NCI-H146 treated with DMSO at 0.1 percent for 48 hours (cell line): ENCODE data around the gene RGS8.

ENCODE experiments used
- DNase-seq: peaks from one replicate; lab custom pipeline; 2025; ENCODE audit not compliant: unreplicated experiment; lab: John Stamatoyannopoulos, UW

Gene RGS8

DNA sequence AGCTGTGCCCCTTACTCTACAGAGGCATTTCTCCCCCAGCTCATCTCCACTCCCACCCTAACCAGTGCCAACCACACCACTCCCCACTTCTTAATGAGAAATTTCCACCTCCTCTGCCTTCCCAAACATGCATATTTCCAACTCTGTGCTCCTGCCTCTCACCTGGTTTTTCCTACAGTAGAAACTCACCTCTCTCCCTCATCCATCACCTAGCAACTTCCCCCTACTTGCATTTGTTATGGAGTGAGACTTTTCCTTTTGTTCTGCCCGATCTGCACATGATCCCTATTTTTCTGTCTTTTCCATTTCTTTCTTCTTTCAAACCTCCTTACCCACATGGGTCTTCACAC lies 11.9 kb downstream of the RGS8 start:
- DNase-seq, result no peak

DNA sequence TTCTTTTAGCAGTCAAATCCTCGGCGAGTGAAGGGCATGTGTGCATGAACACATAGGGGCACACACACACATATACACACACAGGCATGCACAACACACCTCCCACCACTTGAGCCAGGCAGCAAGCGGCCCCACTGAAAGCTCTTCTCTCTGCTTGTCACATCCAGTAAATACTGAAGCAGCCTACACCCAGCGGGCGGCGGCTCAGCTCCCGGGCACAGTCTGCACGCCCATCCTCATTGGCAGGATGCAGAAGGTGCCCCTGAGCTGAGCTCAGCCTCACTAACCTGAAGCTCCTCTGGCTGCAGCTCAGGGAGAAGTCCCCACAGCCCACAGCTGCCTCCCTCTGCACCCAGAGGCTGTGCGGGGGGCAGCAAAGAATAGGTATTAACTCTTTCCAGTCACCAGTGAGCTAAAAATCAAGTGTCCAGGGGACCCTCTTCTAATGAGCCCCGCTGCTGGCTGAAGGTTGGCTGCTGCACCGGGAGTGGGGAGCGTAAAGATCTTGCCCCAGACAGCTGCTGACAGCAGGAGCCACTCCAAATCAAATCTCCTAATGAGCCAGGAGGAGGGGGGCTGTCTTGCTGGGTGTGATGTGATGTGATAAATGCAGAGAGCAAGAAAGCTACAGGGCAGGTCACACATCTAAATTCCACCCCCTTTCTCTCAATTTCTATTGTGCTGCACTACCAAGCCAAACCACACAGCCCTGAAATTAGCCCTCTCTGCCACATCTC lies 12.5 kb downstream of the RGS8 start:
- peak; percentile 15 for DNase-seq

DNA sequence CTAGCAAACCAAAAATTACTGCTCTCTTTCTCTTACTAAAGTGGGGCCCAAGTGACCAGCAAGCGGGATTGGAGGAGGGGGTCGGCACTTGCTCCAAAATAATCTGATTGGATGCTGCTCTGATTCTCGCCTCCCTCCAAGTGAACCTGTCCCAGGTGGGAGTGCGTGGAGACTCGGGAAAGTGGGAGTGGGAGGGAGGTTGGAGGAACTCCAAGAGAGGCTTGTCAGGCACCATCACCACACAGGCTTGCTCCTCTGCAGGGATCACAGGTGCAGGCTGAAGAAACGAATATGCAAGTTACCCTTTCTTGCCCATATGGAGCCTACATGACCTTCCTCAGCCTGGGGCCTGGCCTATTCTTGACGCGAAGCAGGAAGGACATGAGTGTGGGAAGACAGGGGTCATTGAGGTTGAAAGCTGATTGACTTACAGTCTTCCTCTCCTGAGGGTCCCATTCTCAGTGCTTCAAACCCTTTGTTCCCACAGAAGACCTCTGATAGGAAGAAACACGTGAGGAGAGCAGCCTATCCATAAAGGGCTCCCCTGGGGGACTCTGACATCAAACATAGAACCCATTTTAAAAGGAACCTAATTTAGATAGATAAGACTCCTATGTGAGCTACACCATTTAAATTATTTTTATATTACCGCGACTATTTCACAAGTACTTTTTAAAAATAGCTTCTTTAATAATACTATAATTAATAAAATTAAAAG lies 14.2 kb downstream of the RGS8 start:
- no peak for DNase-seq

DNA sequence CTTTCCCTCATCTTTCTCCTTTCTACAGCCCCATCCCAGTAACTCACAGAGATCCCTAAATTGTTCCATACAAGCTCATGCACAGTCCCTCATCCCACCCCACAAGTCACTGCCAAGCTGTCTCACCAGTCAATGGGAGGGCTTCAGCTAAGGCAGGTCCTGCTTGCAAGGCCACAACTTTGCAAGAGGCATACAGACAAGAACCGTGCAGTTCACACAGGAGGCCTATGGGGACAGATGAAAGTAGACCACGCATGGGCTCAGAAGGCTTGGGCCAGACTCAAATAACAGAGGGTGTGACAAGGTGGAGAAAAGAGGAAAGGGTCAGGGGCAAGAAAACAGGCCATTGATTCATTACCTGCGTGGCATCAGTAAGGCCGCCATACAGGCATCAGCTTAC lies 15.1 kb downstream of the RGS8 start:
- no peak for DNase-seq

DNA sequence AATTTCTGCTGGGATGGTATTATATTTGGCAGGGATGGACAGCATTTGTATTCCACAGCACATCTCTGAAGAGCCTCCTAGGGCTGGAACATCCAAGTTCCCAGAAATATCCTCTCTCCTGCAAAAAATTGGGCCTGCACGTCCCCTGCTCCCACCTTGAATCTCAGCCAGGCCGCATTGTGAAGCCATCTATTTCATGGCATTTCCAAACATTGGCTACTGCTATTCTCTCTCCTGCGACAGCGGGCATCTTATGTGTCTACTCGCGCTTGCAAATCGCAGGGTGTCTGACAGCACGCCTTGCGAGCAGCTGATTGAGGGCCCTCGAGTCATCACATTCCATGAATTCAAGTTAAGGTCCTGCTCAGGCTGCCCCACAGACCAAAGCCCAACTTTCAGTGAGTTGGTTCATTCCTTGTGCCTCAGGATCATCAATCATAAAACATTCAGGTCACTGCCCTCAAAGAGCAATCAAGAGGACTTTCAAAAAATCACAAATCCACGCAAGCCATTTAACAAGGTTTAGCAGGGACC lies 15.8 kb downstream of the RGS8 start:
- DNase-seq, result no peak

DNA sequence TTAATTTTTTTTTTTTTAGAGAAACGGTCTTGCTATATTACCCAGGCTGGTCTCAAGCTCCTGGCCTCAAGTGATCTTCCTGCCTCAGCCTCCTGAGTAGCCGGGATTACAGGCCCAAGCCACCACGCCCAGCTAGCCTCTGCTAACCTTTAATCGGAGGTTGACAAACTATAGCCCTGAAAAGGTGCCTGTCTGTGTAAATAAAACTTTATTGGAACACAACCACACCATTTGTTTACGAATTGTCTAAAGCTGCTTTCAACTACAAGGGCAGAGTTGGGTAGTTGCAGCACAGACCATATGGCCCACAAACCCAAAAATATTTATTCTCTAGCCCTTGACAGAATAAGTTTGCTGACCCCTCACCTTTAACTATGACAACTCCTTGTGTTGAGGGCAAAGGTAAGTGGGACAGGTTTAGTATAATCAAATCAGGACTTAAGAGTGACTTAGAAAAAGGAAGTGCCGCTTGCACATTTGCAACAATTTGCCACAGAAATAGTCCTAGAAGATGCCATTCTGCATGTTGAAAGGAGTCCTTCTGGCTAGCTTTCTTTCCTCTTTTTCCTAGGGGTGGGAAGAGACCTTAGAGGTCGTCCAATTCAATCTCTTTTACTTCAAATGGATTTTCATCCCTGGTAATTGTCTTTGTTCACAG lies 16.4 kb downstream of the RGS8 start:
- no peak for DNase-seq

DNA sequence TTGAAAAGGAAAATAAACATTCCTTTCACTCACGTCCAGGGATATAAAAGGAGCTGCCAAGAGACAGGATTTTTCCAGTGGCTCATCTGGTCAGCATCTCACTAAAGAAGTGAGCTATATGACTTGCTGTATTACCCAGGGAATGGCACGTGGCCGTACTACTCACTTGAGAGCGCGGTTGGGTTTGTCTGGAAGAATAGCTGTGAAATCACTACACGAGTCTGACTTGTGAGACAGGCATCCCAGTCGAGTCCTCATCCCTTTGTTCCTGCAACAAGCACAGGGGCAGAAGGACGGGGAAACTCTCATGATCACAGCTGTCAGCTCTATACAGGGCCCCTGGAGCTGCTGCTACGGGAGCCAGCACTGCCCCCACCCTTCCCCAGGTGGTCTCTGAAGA lies 17.7 kb downstream of the RGS8 start:
- DNase-seq, result no peak

DNA sequence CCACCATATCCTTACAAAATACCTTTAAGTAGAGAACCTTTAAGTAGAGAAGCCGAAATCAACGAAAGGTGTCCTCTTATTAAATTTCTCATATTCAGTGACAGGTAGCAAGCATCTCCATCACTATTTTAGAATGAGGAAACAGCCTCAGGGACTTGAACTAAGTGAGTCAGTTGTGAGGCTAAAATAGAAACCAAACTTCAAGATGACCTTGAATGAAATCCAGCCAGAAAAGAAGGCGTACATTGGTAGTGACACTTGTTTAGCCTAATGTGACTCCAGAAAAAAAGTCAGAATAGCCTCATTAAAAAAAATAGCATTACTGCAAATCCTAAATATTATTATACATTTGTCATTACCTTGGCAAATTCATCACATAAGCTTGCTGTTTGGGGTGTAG lies 20.1 kb downstream of the RGS8 start:
- no peak for DNase-seq

DNA sequence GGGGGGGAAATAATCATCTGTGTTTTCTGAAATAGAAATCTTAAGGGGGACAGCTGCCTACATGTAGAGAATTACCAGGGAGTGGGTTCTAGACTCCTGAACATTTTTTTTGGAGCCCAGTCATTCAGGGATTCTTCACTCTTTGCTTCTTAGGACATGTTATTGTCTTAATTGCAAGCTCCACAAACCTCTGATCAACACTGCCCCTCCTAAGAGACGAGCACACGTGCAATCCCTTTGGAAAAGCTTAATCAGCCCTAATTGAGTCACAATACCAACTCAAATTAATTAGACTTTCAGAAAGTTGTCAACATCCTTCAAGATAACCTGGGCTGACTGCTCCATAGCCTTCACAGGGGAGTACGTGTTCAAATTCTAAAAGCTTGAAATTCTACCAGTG lies 21.4 kb downstream of the RGS8 start:
- no peak for DNase-seq

DNA sequence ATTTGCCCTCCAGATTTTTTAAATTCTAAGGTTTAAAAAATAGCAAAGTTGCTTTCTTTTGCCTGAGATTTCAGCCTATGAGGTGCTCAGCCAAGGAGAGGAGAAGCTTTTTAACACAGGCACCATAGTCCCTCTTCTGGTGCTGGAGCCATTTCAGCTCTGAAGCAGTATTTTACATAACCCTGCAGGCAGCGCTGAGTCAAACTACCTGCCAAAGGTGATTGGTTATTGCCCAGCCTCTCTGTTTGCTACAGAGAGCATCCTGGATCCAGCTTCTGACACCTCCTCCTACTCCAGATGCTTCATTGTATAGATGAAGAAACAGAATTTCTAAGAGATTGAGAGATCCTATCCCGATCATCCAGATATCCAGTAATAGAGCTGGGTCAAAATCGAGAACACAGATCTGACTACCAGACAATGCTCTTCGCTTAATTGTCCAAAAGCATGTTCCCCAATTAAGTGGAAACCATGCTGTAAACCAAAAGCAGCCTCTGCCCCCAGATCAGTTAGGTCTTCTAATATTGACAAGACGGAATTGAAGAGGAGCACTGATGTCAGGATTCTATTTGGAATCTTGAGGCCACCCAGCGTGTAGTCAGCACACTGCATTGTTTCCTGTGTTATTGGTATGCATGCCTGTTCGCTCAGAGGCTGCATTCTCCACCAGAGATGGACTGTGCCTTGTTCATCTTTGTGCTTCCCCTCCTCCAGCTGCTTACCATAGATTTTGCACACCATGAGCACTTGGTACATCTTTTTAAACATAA lies 22.1 kb downstream of the RGS8 start:
- peak; percentile 32 for DNase-seq

DNA sequence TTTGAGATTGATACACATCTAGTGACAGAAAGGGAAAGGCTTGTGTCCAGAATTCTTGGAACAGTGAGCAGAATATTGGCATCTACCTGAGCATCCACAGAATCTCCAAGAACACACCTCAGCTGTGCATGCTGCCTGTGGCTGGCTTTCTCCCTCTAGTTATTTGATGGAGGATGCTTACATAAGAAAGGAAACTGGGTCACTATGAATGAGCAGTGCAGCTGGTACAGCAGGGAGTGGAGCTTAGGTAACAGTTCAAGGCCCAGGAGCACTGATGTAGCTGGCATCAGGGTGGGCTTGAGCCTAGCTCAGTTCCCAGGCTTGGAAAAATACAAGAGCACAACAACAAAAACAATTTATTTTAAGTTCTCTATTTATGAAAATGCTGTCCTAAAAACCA lies 26.3 kb downstream of the RGS8 start:
- DNase-seq, result no peak

DNA sequence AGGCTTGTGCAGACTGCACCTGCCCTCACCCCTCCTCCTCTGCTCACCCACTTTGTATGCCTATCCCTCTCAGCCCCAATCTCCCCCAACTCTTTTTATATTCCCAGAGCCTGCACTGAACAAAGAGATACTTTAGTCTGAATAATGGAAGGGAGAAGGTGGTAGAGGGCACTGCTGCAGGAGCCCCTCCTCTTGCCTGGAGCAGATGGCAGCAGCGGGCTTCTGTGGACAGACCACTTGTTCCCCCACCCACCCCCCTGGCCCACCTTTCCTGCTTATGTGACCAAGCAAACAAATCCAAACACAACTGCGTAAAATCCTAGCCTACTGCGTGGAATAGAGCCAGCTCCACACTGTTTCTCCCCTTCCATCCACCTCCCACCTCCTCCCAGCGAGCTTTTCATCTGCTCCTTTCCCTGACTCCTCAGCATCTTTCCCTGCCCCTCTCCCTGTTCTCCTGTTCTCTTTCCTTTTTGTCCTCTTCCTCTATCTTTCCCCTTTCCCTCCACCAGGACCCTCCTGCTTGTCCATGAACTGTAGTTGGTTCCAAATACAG lies 27.5 kb downstream of the RGS8 start:
- no peak for DNase-seq

DNA sequence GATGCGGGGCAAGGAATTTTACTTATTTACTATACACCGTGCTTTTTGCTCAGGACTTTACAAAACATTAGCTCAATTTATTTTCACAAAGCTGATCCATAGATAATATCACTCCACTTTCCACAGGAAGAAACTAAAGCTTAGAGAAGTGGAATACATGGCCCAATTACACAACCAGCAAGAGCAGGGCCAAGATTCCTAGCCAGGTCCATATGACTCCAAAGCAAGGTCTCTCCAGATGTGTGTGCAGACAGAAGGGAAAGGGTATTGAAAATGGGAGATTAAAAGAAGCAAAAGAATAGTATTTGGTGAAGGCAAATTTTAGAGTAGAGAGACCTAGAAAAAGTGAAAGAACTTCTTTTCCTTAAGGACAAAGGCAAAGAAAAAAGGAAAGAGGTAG lies 30.4 kb downstream of the RGS8 start:
- DNase-seq, result no peak

DNA sequence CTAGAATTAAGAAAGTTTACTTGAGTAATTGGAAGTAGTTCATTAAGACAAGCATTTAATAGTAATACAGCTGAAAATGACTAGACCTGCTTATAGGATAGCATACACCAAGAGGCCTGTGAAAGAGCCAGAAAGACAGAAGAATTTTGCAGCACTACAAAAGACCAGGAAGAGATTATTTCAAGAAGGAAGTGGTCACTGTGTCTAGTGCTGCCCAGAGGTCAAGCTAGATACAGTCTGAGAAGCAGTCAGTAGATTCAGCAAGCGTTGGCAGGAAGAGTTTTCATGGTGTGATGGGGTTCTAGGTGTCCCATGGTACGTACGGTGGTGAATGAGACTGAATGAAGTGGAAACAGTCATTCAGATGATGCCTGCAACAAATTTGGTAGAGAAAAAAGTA lies 31.5 kb downstream of the RGS8 start:
- no peak for DNase-seq

DNA sequence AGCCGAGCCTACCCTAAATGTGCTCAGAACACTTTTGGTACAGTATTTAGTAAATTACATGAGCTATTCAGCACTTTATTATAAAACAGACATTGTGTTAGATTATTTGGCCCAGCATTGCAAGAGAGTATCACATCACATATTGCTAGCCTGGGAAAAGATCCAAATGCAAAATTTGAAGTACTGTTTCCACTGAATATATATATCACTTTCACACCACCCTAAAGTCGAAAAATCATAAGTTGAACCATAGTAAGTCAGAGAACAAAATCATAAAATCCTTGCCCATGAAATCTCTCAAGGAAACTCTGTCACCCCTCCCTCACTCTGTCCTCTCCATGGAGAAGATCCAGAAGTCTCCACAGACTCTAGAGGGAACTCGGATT lies 33.1 kb downstream of the RGS8 start:
- DNase-seq, result no peak

DNA sequence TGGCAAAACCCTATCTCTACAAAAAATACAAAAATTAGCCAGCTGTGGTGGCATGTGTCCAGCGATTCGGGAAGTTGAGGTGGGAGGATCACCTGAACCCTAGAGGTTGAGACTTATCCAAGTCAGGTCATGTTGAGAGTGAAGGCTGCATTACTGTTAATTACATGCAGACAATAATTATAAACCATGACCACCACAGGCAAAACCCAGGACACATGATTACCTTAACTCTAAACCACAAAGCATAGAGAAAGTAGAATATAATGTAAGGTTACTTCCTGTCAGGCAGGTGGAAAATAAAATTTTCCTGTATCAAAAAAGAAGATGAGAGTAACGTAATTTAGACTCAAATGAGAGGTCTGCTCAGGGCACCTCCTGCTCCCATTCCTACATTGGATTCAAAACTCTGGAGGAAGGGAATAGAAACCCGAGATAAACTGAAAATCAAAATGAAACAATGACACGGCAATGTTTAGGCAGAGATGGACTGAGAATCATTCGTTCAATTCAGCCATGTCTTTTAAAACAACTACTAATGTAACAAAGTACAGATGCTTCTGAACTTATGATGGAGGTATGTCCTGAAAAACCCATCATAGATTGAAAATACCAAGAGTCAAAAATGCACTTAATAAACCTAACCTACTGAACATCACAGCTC lies 33.6 kb downstream of the RGS8 start:
- no peak for DNase-seq

DNA sequence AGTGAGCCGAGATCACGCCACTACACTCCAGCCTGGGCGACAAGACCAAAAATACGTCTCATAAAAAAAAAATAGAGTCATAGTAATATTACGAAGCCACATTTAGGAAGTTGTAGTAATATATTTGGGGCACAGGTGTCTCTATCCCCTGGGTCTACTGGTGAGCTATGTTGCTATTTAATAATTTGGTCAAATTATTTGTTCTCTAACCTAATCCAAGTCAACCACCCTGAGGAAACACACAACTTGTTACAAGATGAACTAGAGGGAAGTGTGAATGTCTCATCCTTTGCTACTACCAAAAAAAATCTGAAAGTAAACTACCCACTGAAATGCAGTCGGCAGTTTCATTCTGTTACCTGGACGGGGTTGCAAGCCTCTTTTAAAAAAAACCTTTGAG lies 35.3 kb downstream of the RGS8 start:
- no peak for DNase-seq

DNA sequence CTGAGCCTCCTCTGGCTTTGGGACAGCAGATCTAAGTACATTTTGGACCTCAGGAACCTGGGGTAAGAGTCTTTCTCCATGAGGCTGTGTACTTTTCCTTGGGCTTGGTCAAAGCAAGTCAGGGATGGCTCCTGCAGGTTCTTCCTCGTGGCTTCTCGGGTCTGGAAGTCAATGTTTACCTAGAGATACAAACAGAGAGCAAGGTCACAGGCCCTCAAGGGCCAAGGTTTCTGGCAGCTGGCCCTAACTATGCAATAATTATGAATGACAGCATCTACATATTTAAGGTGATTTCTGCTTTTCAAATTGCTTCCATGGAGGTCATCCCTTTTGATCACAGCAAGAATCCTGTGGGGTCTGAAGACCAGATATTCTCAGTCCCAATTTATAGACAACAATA lies 37.6 kb downstream of the RGS8 start:
- DNase-seq, result no peak

DNA sequence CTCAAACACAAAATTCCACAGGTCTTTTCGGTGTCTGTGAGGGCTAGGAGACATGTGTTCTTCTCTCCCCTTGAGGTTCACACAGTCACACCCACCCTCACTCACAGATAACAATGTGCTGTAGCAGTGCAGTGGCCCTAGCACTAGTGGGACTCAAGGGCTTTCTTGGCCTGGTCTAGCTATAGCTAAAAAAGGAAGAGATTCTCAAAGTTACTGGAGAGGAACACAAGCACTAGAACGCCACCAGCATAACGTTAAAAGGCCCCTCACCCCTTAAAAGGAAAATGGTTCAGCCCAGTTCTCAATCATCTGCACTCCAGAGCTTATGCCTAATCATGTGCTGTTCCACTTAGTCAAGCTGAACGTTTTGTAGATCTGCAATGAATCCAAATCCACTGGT lies 39.5 kb downstream of the RGS8 start:
- DNase-seq, result no peak

DNA sequence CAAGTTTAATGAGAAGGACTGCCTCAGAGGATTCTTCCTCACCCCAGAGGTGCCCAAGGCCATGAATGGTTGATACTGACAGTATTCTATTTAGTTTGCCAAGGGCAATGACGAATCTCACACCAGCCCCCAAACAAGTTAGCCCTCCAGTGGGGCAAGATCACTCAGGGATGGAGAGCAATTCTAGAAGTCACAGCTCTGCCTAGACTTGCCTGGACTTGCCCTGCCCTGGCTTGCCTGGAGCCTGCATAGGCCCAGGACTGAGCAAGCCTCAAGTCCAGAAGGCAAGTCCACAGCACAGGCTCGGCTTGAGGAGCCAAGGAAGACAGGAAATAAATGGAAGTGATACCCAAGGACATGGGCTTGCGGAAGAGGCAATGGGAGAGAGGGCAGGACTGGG lies 40.7 kb downstream of the RGS8 start:
- DNase-seq, result no peak

DNA sequence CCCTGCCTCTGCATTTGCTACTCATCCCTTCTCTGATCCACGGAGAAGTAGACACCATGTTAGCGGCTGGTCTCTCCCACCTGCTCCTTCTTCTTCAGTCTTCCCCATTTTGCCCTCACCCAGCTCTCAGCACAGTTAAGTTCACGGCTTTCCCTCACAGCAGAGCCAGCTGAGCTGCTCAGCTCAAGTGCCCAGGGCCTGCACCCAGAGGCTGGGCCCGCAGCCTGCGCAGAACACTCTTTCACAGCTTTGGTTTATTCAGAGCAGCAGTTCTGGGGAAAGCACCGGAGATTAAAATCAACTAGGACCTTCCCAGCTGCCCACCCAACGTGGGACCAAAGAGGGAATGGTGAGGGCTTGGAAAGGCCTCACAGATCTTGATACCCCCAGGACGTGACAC lies 41.9 kb downstream of the RGS8 start:
- no peak for DNase-seq
